AG09319 (cell line): Measurements from ENCODE around the gene EIF4G3.
A peak's percentile ranks its signal among the peaks of the same experiment; 100 is the strongest.

Experiments used
- DNase-seq: peaks from one replicate; pipeline ENCODE4 v3.0.0-alpha.2; 2010; ENCODE audit warnings: low read depth; ENCODE audit errors: extremely low read depth
- CTCF ChIP-seq: IDR thresholded peaks from 2 replicates; pipeline ENCODE4 v1.5.1; 2011; ENCODE audit warnings: low read depth, mild to moderate bottlenecking, inconsistent platforms, low read length, moderate library complexity

EIF4G3 gene

GRCh38 chr1:21089731-21090130 lies 87.0 kb downstream of the EIF4G3 start:
- TF ChIP-seq CTCF: no peak
- no peak for DNase-seq

- no peak for DNase-seq
- TF ChIP-seq CTCF: no peak
These were observed 87.4 kb downstream of the EIF4G3 start for GRCh38 chr1:21089299-21089698.

- TF ChIP-seq CTCF: no peak
- no peak for DNase-seq
These were observed 92.4 kb downstream of the EIF4G3 start for GRCh38 chr1:21084111-21084810.

- DNase-seq: no peak
- TF ChIP-seq CTCF: no peak
These were observed 94.6 kb downstream of the EIF4G3 start for GRCh38 chr1:21082073-21082472.

- TF ChIP-seq CTCF: no peak
- no peak for DNase-seq
These were observed 99.6 kb downstream of the EIF4G3 start for GRCh38 chr1:21077085-21077484.

- no peak for TF ChIP-seq CTCF
These were observed 104.0 kb downstream of the EIF4G3 start for GRCh38 chr1:21072721-21073120.

GRCh38 chr1:21069549-21069948 lies 107.1 kb downstream of the EIF4G3 start:
- peak; percentile 36 for DNase-seq
- no peak for TF ChIP-seq CTCF

More at GRCh38 chr1:21072721-21073120, 104.0 kb downstream of the EIF4G3 start:
- no peak for DNase-seq
